ENCODE data around the gene C4orf54.

C4orf54 gene

DNA sequence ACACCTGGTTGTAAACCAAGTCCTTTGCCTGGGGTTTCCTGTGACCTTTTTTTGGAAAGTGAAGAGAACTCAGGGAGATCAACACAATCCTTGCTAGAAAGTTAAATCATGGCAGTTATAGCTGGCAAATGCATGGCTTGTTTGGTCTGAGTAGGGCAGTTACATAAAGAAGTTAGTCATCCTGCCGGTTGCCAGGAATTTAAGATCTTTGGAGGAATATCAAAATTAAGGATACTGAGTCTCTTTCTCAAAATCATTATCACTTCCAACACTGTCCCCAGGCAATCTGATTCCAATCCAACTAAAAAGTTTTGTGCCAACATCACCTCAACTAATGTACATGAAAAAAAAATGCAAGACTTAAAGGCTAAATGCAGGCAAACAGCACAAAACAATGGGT lies 40.3 kb downstream of the C4orf54 start:
- no peak for DNase-seq (ENCODE audit: low read depth)

DNA sequence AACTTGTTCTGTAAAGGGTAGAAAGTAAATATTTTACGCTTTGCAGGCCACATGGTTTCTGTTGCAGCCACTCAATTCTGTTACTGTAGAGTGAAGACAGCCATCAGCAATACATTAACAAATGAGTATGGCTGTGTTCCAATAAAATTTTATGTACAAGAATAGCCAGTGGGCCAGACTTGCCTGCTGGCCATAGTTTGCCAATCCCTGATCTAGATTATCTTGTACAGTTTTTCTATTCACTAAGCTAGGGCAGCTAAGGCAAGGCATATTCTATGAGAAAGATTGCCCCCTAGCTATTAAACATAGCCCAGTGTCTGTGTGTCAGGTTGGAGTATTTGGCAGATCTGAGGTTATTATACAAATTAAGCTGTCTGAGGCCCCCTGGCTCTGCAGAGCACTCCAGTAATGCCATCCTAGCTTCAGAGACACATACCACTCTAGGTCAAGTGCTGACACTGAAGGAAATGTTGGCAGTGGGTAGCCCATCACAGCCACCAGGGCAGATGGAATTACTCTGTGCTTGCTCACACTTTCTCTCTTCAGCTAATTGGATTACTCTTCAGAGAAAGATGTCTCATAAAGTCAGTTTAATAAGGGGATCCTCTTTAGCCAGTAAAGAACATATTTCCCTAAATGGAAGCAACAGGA lies 42.3 kb downstream of the C4orf54 start:
- DNase-seq (ENCODE audit: low read depth): no peak

DNA sequence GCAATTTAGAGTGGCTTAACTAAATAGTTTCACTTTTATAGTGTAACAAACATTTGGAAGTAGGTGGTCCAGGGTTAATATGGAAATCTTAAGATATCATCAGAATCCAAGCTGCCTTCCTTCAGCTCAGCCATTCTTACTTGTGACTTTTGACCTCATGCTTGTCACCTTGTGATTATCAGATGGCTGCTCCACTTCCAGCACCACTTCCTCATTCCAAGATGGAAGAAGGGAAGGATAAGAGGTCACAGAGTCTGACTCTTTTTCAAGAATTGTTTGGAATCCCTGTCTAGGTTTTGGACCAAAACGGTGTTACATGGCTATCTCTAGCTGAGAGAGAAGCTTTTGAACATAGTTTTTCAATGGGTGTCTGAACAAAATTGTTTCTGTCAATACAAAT lies 43.1 kb downstream of the C4orf54 start:
- DNase-seq (ENCODE audit: low read depth): no peak

DNA sequence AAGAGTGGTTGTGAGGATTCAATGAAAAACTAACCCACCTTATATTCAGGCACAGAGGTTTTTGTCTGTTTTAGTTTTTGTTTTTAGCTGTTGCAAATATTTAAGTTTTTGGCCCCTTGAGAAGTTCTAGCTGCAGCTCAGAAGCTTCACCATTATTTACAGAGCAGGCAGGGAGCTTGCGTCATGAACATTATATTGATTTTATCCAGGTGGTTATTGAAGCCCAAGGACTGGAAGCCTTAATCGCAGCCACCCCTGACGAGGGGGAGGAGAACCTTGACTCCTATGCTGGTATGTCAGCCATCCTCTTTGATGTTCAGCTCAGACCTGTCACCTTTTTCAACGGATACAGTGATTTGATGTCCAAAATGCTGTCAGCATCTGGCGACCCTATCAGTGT lies 44.9 kb downstream of the C4orf54 start:
- DNase-seq (ENCODE audit: low read depth): no peak

DNA sequence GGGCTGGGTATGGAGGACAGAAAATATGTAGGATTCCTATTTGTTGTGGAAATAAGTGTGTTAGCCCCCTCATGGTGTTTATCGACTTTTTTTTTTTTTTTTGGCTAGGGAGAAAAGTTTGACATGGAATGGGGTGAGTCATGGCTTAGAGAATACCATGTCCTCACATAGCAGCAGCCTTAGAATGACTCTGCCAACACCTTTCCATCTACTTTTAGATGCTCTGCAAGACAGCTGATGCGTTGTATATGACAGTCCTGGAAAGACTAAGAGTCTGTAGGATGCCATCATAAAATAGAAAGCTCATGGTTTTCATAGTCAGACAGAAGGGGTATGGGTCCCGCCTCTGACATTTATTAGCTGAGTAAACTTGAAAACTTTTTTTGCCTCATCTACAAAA lies 45.3 kb downstream of the C4orf54 start:
- DNase-seq (ENCODE audit: low read depth): no peak

DNA sequence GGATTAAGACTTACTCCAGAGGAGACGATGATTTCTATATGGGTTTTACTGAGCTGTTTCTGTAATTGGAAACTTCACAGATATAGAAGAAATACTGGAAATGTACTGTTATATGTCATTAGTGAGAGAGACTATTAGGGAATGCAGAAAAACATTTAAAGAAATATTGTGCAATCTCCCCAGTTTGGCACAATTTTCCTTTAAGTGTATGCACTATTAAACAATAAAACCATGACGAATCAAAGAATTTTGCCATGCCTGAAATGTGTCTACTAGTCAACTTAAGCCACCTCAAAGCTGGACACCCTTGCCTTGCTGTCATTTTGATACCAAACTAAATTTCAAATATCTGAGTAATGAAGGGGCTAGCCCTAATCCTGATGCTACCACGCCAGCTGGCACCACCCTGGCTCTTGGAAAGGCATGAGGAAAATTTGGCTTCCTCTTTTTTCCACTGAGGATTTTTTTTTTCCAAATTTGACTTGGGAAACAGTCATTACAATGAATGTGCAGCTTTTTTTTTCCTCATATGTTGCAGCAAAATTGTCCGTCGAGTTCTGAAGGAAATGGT lies 46.9 kb downstream of the C4orf54 start:
- no peak for DNase-seq (ENCODE audit: low read depth)

DNA sequence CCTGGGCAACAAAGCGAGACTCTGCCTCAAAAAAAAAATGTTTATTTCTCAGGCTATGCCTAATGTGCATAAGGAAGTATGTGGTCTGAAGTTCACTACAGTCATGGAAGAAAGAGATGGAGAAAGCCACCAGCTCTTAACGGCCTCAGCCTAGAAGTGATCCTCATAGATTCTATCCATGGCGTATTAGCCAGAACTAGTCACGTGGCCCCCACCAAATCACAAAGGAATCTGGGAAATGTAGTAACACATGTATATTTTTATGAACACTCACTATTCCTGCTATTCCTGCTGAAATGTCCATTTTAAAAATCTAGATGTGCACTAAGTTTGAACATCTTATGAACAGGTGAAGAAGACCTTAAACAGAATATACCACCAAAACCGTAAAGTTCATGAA lies 49.2 kb downstream of the C4orf54 start:
- no peak for DNase-seq (ENCODE audit: low read depth)

Data from activated gamma-delta T cell treated with anti-CD3 and anti-CD28 coated beads, Interleukin-2, amount 50 U/mL, for 16 hours (primary cell).